Omental fat pad (tissue), 4 donors: ENCODE results near the gene GAS6. TPM values are rescaled to one million over a fixed set of nuclear protein-coding genes. Genes with fewer than 3 reads are reported as not detected.

Experiments used
- ATAC-seq: fragments of 150-250 bp; one replicate; pipeline ENCODE4 v1.9.1; 2016; ENCODE audit warnings: mild to moderate bottlenecking, moderate library complexity; ENCODE audit not compliant: low FRiP score
- DNase-seq: peaks from one replicate; pipeline ENCODE4 v3.0.0-alpha.2; 2019; ENCODE audit warnings: low spot score
- CTCF ChIP-seq, 3 donors: fragments of 450-650 bp; IDR thresholded peaks; one replicate each; pipeline ENCODE4 v1.5.1; 2016 to 2017; ENCODE audit warnings: antibody characterized with exemption in 3 of 3, mild to moderate bottlenecking in 3 of 3, moderate library complexity in 2 of 3
- total RNA-seq, 4 donors: library from RNA; depleted of rRNA; stranded (reverse); fragments of >200 nt; gene quantifications; one replicate each; pipeline ENCODE4 v1.1.0, GENCODE V29; 2016

The GAS6 gene
- total RNA-seq, 4 donors from 2014 or later = 129 to 207 (median 164) TPM

- no peak for ATAC-seq
- peak in 1 of 3 donors; percentile 49 for TF ChIP-seq CTCF (IDR thresholded peaks at IDR 0.05)
- peak; percentile 87 for DNase-seq
Measured at GRCh38 chr13:113816946-113817859, 46.7 kb downstream of the GAS6 start.

- TF ChIP-seq CTCF (IDR thresholded peaks at IDR 0.05) = no peak
- ATAC-seq (no peak), DNase-seq (no peak)
Measured at GRCh38 chr13:113816254-113816929, 47.5 kb downstream of the GAS6 start.

DNA sequence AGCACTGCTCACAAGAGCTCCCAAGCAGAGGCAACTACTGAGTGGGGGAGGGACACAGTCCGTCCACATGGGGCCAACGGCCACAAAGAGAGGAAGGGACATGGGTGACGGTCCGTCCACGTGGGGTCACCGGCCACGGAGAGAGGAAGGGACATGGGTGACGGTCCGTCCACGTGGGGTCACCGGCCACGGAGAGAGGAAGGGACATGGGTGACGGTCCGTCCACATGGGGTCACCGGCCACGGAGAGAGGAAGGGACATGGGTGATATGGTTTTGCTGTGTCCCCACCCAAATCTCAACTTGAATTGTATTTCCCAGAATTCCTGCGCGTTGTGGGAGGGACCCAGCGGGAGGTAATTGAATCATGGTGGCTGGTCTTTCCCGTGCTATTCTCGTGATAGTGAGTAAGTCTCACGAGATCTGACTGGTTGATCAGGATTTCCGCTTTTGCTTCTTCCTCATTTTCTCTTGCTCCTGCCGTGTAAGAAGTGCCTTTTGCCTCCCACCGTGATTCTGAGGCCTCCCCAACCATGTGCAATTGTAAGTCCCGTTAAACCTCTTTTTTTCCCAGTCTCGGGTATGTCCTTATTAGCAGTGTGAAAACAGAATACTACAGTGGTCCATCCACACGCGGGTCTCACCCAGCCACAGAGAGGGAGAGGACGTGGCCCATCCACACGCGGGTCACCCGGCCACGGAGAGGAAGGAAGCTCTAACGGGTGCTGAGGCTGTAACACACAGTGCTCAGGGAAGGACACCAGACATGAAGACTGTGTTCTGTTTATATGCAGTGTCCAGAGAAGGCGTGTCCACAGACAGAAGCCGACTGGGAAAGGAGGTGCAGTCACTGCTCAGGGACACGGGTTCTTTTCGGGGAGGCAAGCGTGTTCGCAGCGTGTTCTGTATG, 48.5 kb downstream of the GAS6 start:
- TF ChIP-seq CTCF (IDR thresholded peaks at IDR 0.05) = no peak
- no peak for ATAC-seq
- DNase-seq = no peak

DNA sequence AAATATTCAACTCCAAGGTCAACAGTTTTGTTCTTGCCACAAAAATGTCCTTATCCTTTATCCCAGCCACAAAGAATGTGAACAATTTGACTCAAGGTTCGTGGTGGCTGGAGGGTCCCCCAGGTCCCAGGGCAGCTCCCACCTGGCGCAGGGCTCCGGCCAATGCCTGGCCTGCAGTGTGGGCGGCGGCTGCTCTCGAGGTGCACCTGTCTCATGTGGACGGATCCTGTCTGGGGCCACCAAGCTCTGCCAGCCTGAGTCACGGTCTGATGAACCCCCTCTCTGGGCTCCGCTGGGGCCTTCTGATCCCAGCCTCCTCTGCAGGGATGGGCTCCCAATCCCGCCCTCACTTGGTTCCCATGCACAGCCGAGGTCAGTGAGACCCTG, 49.4 kb downstream of the GAS6 start:
- ATAC-seq (no peak), DNase-seq (no peak)
- no peak for TF ChIP-seq CTCF (IDR thresholded peaks at IDR 0.05)

GRCh38 chr13:113813749-113814434, 50.0 kb downstream of the GAS6 start:
- TF ChIP-seq CTCF (IDR thresholded peaks at IDR 0.05) = no peak
- DNase-seq = no peak
- ATAC-seq = no peak

- no peak for TF ChIP-seq CTCF (IDR thresholded peaks at IDR 0.05)
- DNase-seq (no peak), ATAC-seq (no peak)
Measured at GRCh38 chr13:113813070-113813748, 50.7 kb downstream of the GAS6 start.
